HG03045 (cell line): ENCODE results near the gene HTR6.
"Not testable (repeated sequence)": the region's sequence is repeated elsewhere in the genome, so short reads cannot be mapped to it uniquely, and the experiment has no call there.

Source experiments
- ATAC-seq: cut with Tn5 transposase; IDR thresholded peaks from one replicate; pipeline ENCODE4 v1.9.1; 2021; ENCODE audit warnings: mild to moderate bottlenecking, moderate library complexity; ENCODE audit not compliant: unreplicated experiment

Gene HTR6

DNA sequence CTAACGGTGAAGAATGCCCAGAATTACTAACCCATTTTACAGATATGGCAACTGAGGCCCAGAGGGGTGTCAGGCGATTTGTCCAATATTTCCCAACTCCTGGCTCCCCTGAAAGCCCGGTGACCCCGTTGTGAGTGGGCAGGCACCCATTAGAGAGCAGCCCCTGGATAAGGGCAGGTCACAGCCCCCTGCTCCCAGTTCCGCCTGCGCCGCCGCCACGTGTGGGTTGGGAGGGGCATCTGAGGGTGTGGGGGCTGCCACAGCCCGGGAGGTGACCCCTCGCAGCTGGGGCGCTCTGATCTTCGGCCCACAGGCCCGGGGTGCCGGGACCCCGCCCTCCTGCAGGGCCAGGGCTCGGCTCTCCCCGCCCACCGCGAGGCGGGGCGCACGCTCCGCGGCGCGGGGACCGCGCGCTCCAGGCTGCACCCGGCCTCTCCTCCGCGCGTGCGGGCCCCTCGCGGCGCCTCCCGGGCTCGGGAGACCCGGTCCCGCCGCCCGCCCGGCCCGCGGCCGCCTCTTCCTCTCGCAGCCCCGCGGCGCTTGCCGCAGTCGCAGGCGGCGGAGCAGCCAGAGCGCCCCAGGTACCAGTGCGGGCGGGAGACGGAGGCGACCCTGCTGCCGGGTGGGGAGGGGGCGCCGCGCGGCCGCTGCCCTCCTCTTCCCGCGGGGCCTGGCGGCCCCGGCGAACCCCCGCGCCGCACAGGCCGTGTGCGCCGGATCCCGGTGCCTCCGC, at the start of gene HTR6:
Gene HTR6, plus strand, starts transcription at position 423 of the 733 bp plus-strand sequence. CDS start 879 bp downstream, outside the sequence.
- ATAC-seq, result no peak

GRCh38 chr1:19615438-19615837, 49.2 kb upstream of the HTR6 start:
- no peak for ATAC-seq

DNA sequence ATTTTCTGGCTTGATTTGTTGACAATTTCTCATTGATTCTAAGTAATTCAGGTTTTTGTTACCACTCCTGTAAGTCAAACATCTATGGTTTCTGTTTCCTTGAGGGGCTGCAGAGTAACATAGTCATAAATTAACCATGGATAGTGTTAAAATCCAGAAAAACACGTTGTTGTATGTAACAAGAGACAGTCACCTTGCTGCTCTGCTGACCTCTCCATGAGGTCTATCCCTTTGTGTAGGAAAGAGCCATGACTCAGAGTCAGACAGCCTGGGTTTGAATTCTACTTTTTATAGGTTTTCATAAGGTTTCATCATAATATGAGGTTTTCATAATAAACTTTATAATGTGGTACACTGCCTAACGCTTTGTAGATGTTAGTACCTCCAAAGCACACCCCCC, 48.2 kb upstream of the HTR6 start:
- no peak for ATAC-seq

GRCh38 chr1:19617376-19617775, 47.3 kb upstream of the HTR6 start:
- no peak for ATAC-seq

DNA sequence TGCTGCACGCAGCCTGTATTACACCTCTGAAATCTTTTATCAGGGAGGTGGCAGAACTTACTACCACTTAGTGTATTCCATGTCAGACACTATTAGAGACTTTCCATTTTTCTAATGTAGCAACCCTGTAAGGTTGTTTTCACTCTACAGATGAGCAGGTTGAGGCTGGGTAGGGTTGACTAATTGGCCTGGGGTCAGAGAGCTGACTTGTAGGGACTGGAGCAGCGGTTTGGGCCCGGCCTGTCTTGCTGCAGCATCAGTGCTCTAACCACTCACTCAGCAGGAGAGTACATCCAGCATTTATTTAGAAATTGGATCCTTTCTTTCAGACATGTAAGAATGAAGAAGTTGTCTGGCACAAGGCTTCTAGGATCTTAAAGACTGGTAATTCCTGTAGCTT, 46.2 kb upstream of the HTR6 start:
- ATAC-seq, result no peak

DNA sequence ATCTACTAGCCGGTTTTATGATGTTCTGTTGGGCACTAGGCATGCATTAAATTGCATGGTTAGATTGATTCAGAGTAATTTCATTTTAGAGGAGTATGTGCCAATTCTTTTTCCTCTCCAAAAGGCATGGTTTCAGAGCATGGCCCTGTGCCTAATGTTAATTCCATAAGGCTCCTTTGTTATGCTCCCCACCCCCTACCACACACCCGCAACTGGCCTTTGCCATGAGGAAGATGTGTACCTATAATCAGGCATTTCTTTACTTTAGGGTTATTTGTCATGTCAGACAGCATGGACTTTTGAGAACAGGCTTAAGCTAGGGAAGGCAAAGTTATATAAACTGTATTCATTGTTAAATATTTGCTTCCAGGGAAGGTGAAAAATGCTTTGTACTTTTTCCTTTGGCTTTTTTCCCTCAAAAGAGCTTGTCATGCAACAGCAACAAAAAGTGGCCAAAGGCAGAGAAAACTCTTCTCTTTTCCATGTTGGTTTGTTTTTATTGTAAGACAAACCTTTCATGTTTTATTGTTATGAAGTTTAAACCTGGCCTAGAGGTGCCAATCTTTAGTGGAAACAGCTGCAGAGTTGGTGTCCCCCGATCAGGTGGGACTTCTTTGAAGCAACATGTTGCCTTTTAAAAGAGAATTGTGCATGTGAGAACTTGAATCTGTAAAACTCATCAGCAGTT, 44.8 kb upstream of the HTR6 start:
- no peak for ATAC-seq

DNA sequence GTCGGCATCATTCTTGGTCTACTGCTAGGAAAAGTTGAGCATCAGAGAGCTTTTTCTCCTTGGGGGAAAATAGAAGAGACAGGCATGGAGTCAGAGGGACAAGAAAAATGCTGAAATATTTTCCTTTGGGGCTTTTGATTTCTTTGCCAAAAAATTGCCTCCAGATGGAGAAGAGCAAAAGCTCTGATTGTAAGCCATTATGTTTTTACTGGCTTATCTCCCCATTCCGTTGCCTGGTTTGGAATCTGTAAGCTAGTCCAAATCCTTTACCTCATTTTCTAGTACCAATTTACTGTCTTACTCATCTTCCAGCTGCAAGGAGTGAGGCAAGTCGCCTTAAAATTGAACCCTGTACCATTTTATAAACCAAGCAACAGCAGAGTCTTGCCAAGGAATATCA, 43.9 kb upstream of the HTR6 start:
- no peak for ATAC-seq

DNA sequence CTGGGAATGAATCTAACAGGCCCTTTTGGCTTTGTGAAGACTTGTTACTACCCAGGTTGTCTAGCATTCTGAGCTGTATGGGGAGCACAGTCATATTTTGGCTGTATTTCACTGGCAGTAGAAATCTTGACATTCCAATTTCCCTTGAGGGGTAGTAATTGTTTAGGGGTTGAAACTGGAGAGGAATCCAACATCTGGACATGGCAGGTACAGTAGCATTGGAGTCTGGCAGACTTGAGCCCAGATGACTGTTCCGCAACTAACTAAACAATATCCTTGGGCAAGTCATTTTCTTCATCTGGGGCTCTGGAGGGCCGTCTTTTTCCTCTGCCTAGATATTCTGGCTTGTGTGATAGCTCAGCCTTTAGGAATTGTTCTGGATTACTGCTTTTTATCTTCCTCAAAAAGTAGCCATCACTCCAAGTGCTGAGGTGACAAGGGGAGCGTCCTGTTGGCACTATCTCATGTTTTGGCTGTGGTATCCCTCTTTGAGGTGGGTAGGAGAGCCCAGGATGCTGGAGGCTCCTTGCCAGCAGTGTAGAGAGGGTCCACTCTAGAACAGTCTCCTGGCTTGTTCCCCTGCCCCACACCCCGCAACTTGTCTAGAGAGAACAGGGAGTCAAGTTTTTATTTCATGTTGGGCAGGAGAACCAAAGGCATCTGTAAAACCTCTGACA, 43.3 kb upstream of the HTR6 start:
- no peak for ATAC-seq

DNA sequence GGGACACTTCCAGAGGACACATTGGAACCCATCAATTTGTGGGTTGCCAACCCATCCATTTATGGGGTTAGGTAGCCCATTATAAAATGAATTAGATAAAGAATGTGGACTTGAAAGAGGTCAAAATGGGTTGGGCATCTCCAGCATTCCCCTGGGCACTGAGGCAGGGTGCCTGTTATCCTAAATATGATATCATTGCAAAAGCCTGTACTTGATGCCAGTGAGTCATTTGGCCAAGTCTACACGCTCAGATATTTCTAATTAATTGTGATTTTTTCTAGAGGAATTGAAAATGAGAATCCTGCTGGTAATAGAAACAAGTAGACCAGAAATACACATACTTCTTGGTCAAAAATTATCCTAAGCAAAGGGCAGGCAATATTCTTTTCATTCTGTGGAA, 42.5 kb upstream of the HTR6 start:
- ATAC-seq, result no peak

GRCh38 chr1:19623523-19623922, 41.2 kb upstream of the HTR6 start:
- no peak for ATAC-seq

- no peak for ATAC-seq
Measured at GRCh38 chr1:19625291-19625937, 39.3 kb upstream of the HTR6 start.

DNA sequence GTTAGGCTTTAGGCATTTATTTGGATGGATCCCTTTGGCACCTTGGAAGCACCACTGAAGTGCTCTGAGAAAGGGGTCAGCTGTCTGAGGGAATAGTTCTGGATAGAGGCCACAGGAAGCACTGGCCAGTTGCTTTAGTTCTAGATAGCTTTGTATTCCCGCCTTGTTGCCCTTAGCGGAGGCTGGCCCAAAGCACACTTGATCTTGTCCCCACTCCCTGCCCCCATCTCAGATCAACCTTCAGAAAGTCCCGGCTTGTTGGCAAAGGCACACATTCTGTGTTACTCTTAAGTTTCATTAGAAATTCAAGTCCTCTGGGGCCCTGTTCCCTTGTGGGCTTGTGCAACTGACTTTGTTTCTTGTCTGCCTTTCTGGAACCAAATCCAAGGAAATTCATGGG, 35.8 kb upstream of the HTR6 start:
- ATAC-seq, result no peak

DNA sequence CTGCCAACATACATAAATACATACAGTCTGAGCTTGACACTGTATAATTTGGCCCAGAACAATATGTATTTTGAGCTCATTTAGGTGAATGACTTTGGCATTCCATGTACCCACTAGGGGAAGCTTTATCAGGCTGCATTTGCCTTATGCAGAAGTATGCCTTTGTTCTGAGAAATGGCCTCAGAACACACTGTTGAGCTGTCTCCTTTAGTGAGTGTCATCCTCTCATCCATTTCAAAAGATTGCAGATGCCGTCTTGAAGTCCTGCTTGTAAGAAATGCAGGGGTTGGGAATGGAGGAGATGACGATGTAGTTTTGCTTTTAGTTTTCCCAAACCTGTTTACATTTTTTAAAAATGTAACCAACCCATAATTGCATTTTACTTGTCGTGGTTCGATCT, 35.3 kb upstream of the HTR6 start:
- ATAC-seq, result no peak

GRCh38 chr1:19630192-19630591, 34.5 kb upstream of the HTR6 start:
- ATAC-seq, result not testable (repeated sequence)

DNA sequence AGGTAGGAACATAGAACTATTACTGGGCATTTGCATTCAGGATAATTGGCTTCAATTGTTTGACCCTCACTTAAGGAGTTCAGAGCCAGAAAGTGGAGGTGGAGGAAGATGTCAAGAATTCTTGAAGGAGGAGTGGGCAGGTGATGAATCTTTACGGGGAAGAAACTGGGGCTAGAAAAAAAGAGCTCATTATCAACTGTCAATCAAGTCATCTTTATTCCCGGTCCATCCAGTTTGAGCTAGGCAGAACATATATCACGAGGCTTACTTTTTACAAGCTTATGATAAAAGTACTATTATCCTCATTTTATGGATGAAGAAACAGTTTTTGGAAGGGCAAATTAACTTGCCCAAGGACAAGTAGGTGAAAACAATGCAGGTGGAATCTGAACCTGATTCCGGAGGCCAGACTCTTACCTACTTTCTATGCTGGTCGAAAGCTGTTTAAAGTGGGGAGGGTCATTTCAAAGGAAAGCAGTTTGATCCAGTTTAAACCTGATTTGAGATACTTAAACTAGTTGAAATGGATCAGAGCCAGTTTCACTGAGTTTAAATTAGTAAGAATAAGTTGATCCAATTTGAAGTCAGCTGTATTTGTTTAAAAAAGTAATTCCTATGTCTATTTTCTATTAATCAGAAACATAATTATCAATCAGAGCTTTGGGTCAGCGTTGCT, 33.8 kb upstream of the HTR6 start:
- no peak for ATAC-seq

DNA sequence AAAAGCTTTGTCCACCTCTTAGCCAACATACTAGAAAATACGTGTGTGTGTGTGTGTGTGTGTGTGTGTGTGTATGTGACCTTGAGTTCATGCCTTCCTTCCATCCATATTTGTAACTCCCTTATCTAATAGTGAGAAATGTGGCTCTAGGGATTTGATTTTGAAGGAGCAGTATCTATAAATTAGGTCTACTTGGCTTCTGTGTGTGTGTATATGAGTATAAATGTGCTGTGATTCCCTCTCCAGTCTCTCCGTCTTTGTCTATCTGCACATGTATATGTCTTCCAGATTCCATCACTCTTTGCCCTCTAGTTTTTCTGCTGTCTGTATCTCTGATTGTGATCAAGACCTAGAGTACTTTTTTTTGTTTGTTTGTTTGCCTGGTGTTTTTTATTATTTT, 32.5 kb upstream of the HTR6 start:
- no peak for ATAC-seq

DNA sequence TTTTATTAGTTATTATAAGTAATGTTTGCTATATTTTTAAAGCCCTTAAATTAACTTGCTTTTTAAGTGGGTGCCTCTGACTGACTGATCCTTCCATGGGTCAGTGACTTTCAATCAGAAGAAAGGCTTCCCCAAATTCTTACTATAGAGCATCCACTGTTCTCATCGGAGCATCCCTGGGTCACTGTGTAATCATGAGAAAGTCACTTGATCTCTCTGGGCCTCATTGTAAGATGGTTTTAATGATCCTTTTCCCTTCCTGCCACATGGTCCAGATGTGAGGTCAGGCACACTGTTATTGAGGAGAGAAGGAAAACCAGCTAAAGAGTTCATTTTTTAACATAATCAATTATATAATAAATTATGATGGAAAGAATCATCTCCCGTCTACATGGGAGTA, 31.6 kb upstream of the HTR6 start:
- ATAC-seq, result no peak

- ATAC-seq, result not testable (repeated sequence)
Measured at GRCh38 chr1:19635064-19635463, 29.6 kb upstream of the HTR6 start.

GRCh38 chr1:19635646-19636045, 29.0 kb upstream of the HTR6 start:
- no peak for ATAC-seq

GRCh38 chr1:19636065-19636464, 28.6 kb upstream of the HTR6 start:
- no peak for ATAC-seq

DNA sequence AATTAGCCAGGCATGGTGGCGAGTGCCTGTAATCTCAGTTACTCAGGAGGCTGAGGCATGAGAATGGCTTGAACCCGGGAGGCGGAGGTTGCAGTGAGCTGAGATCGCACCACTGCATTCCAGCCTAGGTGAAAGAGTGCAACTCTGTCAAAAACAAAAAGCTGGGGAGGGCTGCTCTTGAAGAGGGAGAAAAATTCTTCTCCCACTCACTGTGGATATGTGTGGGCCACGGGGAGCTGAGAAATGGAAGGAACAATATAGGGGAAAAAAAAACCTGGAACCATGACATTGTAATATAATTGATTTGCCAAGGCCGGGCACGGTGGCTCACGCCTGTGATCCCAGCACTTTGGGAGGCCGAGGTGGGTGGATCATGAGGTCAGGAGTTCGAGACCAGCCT, 27.9 kb upstream of the HTR6 start:
- ATAC-seq, result not testable (repeated sequence)
